ENCODE measurements around the gene C1orf116. TPM values are rescaled to one million over a fixed set of nuclear protein-coding genes. Genes with fewer than 3 reads are reported as not detected.
A peak's percentile ranks its signal among the peaks of the same experiment; 100 is the strongest.

C1orf116 gene
- total RNA-seq, 1 donor from 2014 or later = 0.13 TPM

DNA sequence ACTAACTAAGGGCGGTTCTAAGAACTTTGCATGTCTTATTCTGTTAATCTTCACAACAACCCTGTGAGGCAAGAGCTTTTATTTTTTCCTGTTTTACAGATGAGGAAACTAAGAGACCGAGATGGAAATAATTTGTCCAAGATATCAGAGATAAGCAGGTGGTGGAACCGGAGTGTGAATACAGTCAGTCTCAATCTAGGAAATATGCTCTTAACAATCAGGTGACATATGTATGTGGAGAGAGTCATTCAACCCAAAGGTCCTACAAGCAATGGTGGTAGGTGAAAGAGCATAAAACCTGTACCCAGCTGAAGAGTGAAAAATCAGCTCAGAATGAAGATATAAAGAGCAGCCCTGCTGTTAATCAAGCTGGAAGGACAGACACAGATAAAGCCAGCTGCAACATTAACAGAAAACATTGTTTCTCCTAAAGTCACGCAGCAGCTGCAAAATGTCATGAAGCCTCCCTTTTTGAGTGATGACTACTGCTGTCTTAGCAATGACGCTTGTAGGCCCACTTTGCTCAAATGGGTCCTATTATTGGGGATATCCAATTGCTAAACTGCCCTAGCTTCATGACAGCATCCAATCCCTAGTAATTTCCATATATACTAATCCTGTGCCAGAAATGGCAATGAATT, 31.8 kb downstream of the C1orf116 start:
- no peak for DNase-seq (ENCODE audit: low read depth)

DNA sequence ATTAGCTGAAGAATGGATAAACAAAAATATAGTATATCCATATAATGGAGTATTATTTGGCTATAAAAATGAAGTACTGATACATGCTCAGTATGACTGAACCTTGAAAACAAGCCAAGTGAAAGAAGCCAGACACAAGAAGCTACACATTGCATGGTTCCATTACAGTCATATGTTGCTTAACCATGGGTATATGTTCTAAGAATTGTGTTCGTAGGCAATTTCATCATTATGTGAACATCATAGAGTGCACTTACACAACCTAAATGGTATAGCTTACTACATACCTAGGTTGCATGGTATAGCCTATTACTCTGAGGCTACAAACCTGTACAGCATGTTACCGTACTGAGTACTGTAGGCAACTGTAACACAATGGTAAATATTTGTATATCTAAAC, 33.7 kb downstream of the C1orf116 start:
- no peak for DNase-seq (ENCODE audit: low read depth)

DNA sequence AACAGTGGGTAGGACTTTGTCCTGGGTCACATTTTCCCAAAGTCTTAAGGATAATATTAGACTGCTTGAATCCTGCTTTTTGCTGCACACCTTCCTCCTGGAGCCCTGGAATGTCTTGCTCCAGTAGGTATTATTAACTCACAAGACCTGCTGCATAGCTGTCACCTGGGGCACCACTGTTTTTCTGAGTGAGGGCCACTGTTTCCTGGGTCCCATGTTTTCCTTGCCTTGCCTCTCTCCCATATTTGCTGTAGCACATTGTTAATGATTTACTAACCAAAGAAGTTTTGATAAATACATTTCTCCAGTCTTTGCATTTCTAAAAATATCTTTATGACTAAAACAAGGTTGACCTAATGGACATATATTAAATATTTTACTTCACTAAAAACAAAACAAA, 39.8 kb downstream of the C1orf116 start:
- no peak for DNase-seq (ENCODE audit: low read depth)

DNA sequence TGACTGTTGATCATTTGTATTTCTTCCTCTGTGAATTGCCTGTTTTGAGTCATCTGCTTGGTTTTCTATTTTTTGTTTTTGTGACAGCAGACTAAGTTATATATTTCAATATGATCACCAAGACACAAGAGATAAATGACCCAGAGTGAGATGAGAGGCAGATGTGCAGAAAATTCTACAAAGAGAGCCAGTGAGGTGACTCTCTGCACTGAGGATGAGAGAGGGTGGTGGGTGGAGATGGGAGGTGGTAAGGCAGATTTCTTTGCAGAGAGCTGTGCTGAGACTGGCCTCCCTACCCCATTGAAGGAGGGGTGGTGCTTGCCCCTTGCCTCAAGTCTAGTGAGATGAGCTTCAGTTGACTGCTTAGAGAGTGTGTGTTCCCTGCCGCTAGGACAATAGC, 44.7 kb downstream of the C1orf116 start:
- DNase-seq (ENCODE audit: low read depth) = no peak

DNA sequence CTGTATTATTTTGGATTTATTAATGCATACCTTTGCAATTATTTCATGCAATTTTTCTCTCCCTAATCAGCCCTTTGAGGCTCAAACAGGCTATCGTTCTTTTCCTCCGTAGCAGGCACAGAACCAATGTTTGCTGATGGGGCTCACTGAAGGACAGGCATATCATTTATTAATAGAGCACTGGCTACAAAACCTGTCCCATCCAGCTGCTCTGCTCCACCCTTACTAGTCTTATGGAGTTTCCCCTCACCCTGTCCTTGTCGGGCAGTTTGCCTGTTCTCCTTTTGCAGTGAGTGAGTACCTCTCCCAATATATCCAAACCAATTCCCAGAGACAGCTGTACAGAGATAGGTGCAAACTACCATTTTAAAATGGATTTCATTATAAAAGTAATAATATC, 45.7 kb downstream of the C1orf116 start:
- DNase-seq (ENCODE audit: low read depth) = peak; percentile 47

DNA sequence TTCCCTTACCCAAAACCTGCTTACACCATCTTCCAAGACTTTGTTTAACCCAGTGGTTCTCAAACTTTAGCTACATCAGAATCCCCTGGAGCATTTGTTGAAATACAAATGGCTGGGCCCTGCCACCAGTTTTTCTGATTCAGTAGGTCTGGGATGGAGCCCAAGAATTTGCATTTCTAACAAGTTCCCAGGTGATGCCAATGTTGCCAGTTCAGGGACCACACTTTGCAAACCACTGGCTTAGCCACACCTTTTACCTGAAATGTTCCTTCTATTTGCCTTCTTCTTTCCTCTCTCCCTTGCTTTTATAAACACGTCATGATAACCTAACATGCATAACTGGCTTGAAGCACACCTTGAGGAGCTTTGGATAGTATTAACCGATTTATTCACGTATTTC, 46.2 kb downstream of the C1orf116 start:
- no peak for DNase-seq (ENCODE audit: low read depth)

DNA sequence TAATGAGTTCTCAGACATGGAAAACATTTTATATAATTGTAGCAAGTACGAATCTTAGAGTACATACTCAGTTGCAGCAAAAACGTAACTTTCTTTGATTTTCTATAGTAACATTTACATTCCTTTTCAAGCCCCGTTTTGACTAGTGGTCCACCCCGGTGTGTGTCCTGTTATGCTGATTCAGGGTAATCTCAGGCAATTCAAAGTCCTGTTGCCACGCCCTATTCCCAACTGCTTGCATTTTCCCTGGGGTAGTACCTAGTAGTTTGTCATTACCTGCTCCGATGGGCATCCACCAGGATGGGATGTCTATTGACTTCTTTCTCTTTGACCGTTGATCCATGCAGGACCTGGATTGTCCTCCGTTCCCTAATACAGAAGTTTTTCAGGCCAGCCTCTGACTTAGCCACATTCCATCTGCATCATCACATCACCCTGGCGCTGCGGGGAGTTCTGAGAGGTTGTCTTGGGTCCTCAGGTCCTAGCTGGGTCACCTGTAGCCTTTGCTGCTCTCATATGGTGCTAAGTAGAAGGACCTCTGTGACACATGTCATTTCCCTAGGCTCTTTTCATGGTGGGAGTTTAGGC, 47.3 kb downstream of the C1orf116 start:
- no peak for DNase-seq (ENCODE audit: low read depth)

DNA sequence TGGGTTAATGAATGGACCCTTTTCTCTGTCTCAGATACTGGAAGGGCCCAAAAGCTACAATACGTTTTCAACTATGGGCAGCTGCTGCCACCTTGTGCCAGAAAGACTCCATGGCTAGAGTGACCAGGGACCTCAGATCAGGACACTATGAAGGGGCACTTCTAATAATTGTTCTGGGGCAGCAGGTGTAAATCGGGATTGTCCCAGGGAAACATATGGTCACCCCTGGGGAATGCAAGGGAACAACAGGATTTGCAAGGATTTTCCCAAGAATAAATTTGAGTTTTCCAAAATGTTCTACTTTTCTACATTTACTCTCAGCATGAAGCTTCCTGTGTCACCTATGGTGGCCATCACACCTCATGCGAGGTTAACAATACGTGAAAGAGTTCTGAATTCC, 50.3 kb downstream of the C1orf116 start:
- DNase-seq (ENCODE audit: low read depth) = peak; percentile 64

DNA sequence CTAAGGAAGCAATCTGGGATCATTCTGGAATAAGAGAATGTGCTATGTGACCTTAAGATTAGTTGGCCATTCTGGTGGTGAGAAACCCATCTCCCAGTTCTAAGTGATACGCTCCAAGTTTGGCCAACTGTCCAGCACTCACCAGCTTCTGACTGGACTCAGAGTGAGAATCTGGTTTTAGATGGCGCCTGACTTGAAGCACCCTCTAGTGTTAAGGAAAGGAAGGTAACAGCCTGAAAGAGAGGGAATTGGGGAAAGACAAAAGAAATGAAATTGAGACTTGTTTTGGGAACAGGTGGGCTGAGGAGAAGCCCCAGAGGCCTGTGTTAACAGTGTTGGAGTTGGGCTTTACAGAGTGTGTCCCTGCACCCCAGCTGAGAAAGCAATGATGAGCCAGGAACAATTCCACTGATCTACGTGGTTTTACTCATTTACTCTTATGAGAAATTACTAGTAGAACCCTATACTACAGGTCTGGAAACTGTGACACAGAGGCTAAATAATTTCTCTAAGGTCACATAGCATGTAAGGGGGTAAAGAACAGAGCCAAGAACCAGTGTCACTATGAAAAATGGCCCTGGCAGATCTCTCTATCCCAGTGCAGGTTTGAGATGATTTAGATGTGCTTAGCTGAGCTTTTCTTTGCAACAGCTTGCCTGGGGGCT, 53.0 kb downstream of the C1orf116 start:
- DNase-seq (ENCODE audit: low read depth) = peak; percentile 35

DNA sequence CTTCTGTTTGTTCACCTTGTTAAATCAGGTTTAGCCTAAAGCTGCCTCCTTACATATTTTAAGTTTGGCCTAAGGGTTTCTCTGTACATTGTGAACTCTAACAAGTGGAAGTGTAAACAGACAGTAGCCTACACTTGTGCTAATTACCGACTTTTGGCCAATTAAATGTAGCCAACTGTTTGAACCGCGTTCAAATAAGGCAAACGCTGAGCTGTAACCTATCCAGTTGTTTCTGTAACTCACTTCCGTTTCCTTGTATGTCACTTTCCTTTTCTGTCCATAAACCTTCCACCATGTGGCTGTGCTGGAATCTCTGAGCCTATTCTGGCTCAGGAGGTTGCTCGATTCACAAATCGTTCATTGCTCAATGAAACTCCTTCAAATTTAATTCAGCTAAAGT, 54.3 kb downstream of the C1orf116 start:
- DNase-seq (ENCODE audit: low read depth) = no peak

DNA sequence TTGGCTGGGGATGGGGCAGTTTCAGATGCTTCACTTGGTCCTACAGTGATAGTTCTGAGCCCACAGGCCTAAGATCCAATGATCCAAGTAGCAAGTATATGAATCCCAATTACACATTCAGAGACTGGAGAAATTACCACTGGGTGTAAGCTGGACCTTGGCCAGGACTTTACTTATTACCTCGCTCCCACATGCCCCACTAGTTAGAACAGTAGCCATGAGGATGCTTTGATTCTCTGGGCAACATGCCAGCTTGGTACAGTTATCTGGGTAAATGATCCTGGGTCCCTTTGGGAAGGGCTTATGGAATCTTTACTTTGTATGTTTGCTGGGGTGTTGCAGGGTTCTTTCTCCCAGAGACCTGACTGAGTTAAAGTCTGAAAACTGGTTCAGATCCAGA, 57.2 kb downstream of the C1orf116 start:
- no peak for DNase-seq (ENCODE audit: low read depth)

DNA sequence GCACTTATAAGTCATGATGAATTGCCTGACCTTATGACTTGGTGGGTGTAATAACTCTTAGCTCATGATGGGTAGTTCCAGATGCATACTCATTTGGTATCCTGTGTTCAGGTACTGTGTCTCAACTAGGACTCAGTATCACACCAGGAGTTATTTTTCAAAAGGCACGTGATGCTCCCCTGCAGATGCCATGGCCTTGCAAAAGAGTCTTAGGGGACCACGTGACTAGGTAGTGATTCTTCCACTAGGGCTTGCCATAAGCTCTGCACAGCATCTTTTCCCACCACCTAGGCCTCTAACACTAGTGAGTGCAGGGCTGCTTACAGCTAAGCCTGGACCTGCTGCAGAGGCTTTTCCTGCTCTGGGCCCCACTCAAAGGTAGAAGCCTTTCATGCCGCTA, 58.4 kb downstream of the C1orf116 start:
- no peak for DNase-seq (ENCODE audit: low read depth)

DNA sequence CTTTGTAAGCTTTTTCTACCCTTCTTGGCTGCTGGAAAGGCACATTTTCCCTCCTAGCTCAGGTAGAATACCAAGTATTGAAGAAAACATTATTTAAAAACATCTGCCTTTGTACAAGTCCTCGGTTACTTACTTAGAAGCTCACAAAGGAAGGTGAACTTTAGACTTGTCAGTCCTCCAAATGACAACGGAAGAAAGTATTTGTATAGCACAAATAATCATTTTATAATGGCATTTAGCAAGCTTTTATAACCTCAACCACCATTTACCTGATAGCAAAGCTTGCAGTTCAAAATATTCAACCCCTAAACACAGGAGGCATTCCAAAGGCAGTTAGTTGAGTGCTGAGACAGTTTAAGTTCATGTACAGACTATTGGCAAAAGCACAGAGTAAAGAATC, 59.8 kb downstream of the C1orf116 start:
- DNase-seq (ENCODE audit: low read depth) = no peak

DNA sequence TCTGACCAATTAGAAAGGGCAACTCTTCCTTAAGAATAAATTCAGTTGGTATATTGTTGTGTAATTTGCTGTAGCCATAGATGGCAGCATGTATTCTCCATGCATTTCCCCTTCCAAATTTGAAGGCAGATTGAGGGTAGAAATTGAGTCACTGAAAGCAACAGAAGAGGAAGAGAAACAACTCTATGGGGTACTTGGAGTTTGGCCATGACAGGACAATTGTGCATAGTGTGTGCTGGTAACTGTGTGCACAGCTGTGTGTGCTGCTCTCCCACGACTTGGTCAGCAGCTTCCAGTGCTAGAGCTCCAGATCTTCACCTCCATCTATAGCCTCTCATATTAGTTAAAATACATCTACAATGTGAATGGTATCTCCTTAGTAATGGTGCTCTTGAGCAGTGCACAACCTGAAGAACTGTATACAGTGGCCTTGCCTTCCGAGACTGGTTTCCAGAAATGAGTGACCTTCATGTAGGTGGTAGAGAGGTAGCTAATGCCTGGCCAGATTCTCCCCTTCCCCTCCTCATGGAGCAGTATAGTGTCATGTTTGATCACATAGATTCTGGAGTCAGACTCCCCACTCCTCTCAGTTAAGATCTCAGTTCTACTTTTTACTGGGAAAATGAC, 61.4 kb downstream of the C1orf116 start:
- DNase-seq (ENCODE audit: low read depth) = no peak

DNA sequence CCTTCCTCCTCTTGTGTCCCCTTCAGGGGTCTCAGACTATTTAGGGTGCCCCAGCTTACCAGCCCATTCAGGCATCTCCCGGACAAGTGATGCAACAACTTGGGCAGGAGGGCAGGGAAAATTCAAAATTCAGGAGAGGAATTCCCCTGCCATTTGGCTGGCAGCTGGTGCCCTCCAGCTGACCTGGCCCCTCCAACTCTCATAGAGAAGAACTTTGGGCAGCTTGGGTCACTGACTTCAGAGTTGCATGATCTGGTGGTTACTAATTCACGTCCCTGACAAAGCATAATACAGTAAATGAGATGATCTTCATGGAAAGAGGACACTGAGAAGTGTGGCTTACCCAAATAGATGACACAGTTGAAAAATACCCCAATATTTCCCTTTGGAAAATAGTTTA, 62.1 kb downstream of the C1orf116 start, which contains the start of gene FCAMR:
FCAMR (minus strand) TSS at position 15 of the 400 bp plus-strand sequence. CDS start 335 bp downstream, outside the sequence.
- DNase-seq (ENCODE audit: low read depth) = peak; percentile 15

DNA sequence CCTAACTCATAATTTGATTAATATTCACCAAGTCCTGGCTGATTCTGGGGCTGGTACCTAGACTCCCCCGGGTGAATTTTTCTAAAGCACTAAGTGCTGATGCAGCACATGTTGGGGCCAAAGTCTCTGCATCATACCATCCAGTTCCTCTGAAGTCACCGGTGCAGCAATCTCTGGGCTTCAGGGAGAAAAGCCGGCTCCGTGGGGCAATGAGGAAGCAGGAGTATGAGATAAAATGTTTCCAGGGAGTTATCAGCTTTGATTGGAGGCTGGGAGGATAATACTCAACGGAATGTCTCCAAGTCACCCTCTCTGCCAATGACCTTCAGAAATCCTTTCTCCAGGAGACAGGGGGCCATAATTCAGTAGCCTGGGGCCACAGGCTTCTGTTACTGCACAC, 63.5 kb downstream of the C1orf116 start:
- DNase-seq (ENCODE audit: low read depth) = no peak

Other genes with a start within 250 kb of the C1orf116 start
- gene IL20, start 167.1 kb downstream of the C1orf116 start, total RNA-seq = not detected in 2 replicates
- not detected in 2 replicates for gene IL24, start 135.3 kb downstream of the C1orf116 start, total RNA-seq
- not detected in 2 replicates for gene FCMR, start 110.8 kb downstream of the C1orf116 start, total RNA-seq
- not detected in 2 replicates for gene PIGR, start 86.3 kb downstream of the C1orf116 start, total RNA-seq
- not detected in 2 replicates for gene FCAMR, start 62.3 kb downstream of the C1orf116 start, total RNA-seq
- 7.1 TPM in 2 replicates for gene YOD1, start 18.5 kb upstream of the C1orf116 start, total RNA-seq
- gene PFKFB2, start 20.5 kb upstream of the C1orf116 start, total RNA-seq = 5.7 and 6.0 TPM in 2 replicates
- gene C4BPB, start 56.1 kb upstream of the C1orf116 start, total RNA-seq = not detected in 2 replicates
- not detected in 2 replicates for gene C4BPA, start 71.5 kb upstream of the C1orf116 start, total RNA-seq